Hepatocyte (in vitro differentiated cells): ENCODE data around the gene PIGBOS1. TPM values are rescaled to one million over a fixed set of nuclear protein-coding genes. Genes with fewer than 3 reads are reported as not detected.

Source experiments
- DNase-seq: peaks from one replicate; pipeline ENCODE4 v3.0.0-alpha.2; 2016; ENCODE audit warnings: low spot score
- H2AFZ ChIP-seq: fragments of 200-600 bp; sonication (generic); 2 replicates; pipeline ENCODE4 v1.6.0; 2016; ENCODE audit warnings: antibody characterized with exemption, mild to moderate bottlenecking
- H3K27ac ChIP-seq: fragments of 200-600 bp; sonication (generic); 2 replicates; pipeline ENCODE4 v1.5.1; 2016; ENCODE audit warnings: mild to moderate bottlenecking
- H3K27me3 ChIP-seq: fragments of 200-600 bp; sonication (generic); 2 replicates; pipeline ENCODE4 v1.6.1; 2016
- H3K36me3 ChIP-seq: fragments of 200-600 bp; sonication (generic); replicated peaks from 2 replicates; pipeline ENCODE4 v1.5.1; 2016; ENCODE audit warnings: low read depth; ENCODE audit not compliant: insufficient read depth
- H3K4me1 ChIP-seq: fragments of 200-600 bp; sonication (generic); 2 replicates; pipeline ENCODE4 v1.5.1; 2016; ENCODE audit warnings: mild to moderate bottlenecking, moderate library complexity; ENCODE audit not compliant: insufficient read depth
- H3K4me2 ChIP-seq: fragments of 200-600 bp; sonication (generic); 2 replicates; pipeline ENCODE4 v1.6.0; 2016
- H3K4me3 ChIP-seq: fragments of 200-600 bp; sonication (generic); 2 replicates; pipeline ENCODE4 v1.5.1; 2016; ENCODE audit warnings: mild to moderate bottlenecking
- H3K79me2 ChIP-seq: fragments of 200-600 bp; sonication (generic); 2 replicates; pipeline ENCODE4 v1.6.0; 2017; ENCODE audit warnings: mild to moderate bottlenecking
- H3K9me2 ChIP-seq: fragments of 200-600 bp; sonication (generic); replicated peaks from 2 replicates; pipeline ENCODE4 v1.6.0; 2017; ENCODE audit warnings: mild to moderate bottlenecking; ENCODE audit not compliant: insufficient read depth
- H3K9me3 ChIP-seq: fragments of 200-600 bp; sonication (generic); 2 replicates; pipeline ENCODE4 v1.5.1; 2016; ENCODE audit warnings: low read depth, mild to moderate bottlenecking
- H4K20me1 ChIP-seq: fragments of 200-600 bp; sonication (generic); 2 replicates; pipeline ENCODE4 v1.6.0; 2016; ENCODE audit warnings: mild to moderate bottlenecking; ENCODE audit not compliant: insufficient read depth, poor library complexity, severe bottlenecking
- EZH2 ChIP-seq: fragments of 200-600 bp; sonication (generic); IDR thresholded peaks from 2 replicates; pipeline ENCODE4 v1.6.1; 2016; ENCODE audit warnings: antibody characterized with exemption, mild to moderate bottlenecking, borderline replicate concordance
- EZH2phosphoT487 ChIP-seq: fragments of 200-600 bp; sonication (generic); IDR thresholded peaks from one replicate; pipeline ENCODE4 v1.6.1; 2018; ENCODE audit warnings: antibody characterized with exemption, mild to moderate bottlenecking, low read depth, moderate library complexity; ENCODE audit not compliant: unreplicated experiment, severe bottlenecking
- WGBS: methylation state at CpG from one replicate; pipeline ENCODE4 v1.1.6; 2016; ENCODE audit warnings: low lambda C conversion rate; ENCODE audit errors: missing lambda C conversion rate; 5-methylcytosine and 5-hydroxymethylcytosine counted together
- polyA plus RNA-seq: library from polyadenylated mRNA; unstranded; fragments of >200 nt; fragmentation: Nextera tagmentation; extraction: Ambion mirVana; gene quantifications from 2 replicates; pipeline ENCODE4 v1.2.1, GENCODE V29; 2016
- total RNA-seq: library from RNA; depleted of rRNA; stranded (reverse); fragments of >200 nt; gene quantifications from 2 replicates; pipeline ENCODE4 v1.2.3, GENCODE V29; 2014
- TF ChIP-seq, protein P1 (sequence below): fragments of 200-600 bp; sonication (generic); IDR thresholded peaks from 2 replicates; pipeline ENCODE4 v1.5.1; 2016; ENCODE audit warnings: antibody characterized with exemption, mild to moderate bottlenecking; ENCODE audit not compliant: poor library complexity

Gene PIGBOS1
- total and polyA plus RNA-seq, 2 experiments from 2014 or later, result 24.8 to 35.0 TPM

DNA sequence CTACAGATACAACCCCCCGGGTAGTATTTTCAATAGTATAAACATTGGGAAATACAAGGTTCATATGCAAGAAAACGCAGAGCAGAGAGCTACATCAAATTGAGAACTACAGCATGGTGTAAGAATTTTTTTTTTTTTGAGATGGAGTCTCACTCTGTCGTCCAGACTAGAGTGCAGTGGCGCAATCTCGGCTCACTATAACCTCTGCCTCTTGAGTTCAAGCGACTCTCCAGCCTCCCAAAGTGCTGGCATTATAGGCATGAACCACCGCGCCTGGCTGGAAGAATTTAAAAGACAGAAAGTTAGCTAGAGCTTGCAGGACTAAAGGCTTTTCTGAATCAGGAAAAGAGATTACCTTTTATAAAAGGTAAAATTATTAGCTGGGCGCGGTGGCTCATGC is 42.1 kb upstream of the PIGBOS1 start:
- Histone ChIP-seq H3K79me2 (no peaks in the 10 kb centered on the region), H3K9me3 (no peaks in the 10 kb centered on the region), H2AFZ (no peak overlapping the region), H3K9me2 (no peaks in the 10 kb centered on the region), H3K4me3 (no peak overlapping the region), H4K20me1 (no peaks in the 10 kb centered on the region), H3K36me3 (no peaks in the 10 kb centered on the region), H3K4me2 (no peak overlapping the region), H3K27me3 (no peaks in the 10 kb centered on the region), H3K27ac (no peak overlapping the region), H3K4me1 (no peaks in the 10 kb centered on the region)
- no peak for DNase-seq
- no peak for TF ChIP-seq EZH2
- TF ChIP-seq, protein P1, sequence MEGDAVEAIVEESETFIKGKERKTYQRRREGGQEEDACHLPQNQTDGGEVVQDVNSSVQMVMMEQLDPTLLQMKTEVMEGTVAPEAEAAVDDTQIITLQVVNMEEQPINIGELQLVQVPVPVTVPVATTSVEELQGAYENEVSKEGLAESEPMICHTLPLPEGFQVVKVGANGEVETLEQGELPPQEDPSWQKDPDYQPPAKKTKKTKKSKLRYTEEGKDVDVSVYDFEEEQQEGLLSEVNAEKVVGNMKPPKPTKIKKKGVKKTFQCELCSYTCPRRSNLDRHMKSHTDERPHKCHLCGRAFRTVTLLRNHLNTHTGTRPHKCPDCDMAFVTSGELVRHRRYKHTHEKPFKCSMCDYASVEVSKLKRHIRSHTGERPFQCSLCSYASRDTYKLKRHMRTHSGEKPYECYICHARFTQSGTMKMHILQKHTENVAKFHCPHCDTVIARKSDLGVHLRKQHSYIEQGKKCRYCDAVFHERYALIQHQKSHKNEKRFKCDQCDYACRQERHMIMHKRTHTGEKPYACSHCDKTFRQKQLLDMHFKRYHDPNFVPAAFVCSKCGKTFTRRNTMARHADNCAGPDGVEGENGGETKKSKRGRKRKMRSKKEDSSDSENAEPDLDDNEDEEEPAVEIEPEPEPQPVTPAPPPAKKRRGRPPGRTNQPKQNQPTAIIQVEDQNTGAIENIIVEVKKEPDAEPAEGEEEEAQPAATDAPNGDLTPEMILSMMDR, result no peak
- TF ChIP-seq EZH2phosphoT487, result no peak
- WGBS, result 89% methylated on average over 10 of the region's 10 CpGs

DNA sequence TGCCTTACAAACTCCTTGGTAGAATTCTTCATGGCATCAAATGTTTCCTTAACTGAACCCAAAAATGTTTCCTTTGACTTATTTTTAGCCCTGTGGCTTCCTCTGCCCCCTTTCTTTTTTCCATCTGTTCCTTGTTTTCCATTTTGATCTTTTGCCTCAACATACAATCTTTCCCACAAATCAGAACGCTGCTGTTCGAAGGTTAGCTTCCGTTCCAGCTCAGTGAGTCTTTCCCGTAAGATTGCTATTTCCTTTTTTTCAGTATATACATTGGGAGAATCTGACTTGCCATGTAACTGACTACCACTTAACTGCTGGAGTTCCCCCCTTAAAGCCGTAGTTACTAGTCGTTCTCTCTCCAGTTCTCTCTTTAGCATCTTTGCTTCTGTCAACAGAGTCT is 41.3 kb upstream of the PIGBOS1 start:
- no peak for DNase-seq
- no peaks in the 10 kb centered on the region for H3K9me2 ChIP-seq
- H3K36me3 ChIP-seq, result no peaks in the 10 kb centered on the region
- 80% methylated on average over 6 of the region's 6 CpGs for WGBS
- H3K4me1 ChIP-seq, result no peaks in the 10 kb centered on the region
- no peak overlapping the region for H3K4me3 ChIP-seq
- H4K20me1 ChIP-seq, result no peaks in the 10 kb centered on the region
- no peaks in the 10 kb centered on the region for H3K9me3 ChIP-seq
- H2AFZ ChIP-seq, result no peak overlapping the region
- no peak overlapping the region for H3K4me2 ChIP-seq
- H3K79me2 ChIP-seq, result no peaks in the 10 kb centered on the region
- no peak overlapping the region for H3K27ac ChIP-seq
- H3K27me3 ChIP-seq, result no peaks in the 10 kb centered on the region
- TF ChIP-seq, protein P1, result no peak
- TF ChIP-seq EZH2phosphoT487, result no peak
- TF ChIP-seq EZH2, result no peak

DNA sequence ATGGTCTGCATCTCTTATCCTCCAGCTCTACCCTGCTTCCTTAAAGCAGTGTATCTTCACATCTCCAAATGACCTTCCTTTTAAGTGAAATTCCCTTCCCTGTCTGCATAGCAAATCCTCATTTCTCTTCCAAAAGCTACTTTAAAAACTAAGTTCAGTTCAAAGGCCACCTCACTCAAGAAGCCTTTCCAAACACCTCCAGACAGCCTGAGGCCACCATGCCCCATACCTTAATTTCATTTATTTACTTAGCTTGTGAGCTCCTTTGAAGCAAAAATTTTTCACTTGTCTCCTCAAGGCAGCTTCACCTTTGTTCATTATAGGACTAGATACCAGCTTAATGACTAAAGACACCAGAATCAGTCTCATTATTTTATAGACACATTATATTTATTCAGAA is 39.5 kb upstream of the PIGBOS1 start:
- Histone ChIP-seq H3K4me2 (no peak overlapping the region), H3K4me1 (no peaks in the 10 kb centered on the region), H3K9me3 (no peaks in the 10 kb centered on the region), H4K20me1 (no peaks in the 10 kb centered on the region), H3K27me3 (no peaks in the 10 kb centered on the region), H2AFZ (no peak overlapping the region), H3K9me2 (no peaks in the 10 kb centered on the region), H3K79me2 (no peaks in the 10 kb centered on the region), H3K27ac (no peak overlapping the region), H3K4me3 (no peak overlapping the region), H3K36me3 (no peaks in the 10 kb centered on the region)
- TF ChIP-seq EZH2 (no peak), EZH2phosphoT487 (no peak)
- TF ChIP-seq, protein P1, result no peak
- no peak for DNase-seq

DNA sequence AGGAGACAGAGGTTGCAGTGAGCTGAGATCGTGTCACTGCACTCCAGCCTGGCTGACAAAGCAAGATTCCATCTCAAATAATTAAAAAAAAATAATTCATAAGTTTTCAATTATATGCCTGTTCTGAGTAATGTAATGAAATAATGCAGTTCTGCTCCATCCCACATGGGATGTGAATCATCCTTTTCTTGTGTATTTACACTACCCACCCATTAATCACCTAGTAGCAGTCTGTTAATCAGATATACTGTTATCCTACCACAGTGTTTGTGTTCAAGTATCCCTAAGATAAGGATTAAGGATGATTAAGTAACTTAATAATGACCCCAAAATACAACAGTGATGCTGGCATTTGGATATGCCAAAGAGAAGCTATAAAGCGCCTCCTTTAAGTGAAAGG is 38.9 kb upstream of the PIGBOS1 start:
- WGBS, result 92% methylated on average over 2 of the region's 2 CpGs
- no peaks in the 10 kb centered on the region for H3K9me3 ChIP-seq
- H2AFZ ChIP-seq, result no peak overlapping the region
- no peaks in the 10 kb centered on the region for H3K27me3 ChIP-seq
- H4K20me1 ChIP-seq, result no peaks in the 10 kb centered on the region
- no peak overlapping the region for H3K27ac ChIP-seq
- no peak for TF ChIP-seq EZH2phosphoT487
- no peaks in the 10 kb centered on the region for H3K9me2 ChIP-seq
- DNase-seq, result no peak
- H3K36me3 ChIP-seq, result no peaks in the 10 kb centered on the region
- H3K4me2 ChIP-seq, result no peak overlapping the region
- H3K4me1 ChIP-seq, result no peaks in the 10 kb centered on the region
- H3K4me3 ChIP-seq, result no peak overlapping the region
- no peaks in the 10 kb centered on the region for H3K79me2 ChIP-seq
